ENCODE data around the gene HSD3B2.
"Not testable (repeated sequence)": the region's sequence is repeated elsewhere in the genome, so short reads cannot be mapped to it uniquely, and the experiment has no call there.

HSD3B2 gene

DNA sequence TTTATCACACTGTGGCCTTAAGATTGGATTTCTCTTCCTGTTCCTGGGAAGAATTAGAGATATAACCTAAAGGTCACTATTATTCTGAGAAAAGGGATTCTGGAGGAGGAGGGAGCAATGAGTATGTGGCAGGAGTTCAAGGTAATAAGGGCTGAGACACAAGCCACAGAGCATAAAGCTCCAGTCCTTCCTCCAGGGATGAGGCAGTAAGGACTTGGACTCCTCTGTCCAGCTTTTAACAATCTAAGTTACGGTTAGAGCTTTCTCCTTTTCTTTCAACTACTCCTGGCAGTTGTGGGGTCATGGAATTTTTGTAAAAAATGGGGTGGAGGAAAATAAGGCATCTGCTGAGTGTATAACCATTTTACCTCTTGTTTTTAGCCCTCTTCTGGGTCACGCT lies at the start of gene HSD3B2:
Gene HSD3B2, plus strand, starts transcription at position 201 of the 400 bp plus-strand sequence. CDS start 270 bp downstream, outside the sequence.
- no peak for DNase-seq (ENCODE audit: low spot score)

DNA sequence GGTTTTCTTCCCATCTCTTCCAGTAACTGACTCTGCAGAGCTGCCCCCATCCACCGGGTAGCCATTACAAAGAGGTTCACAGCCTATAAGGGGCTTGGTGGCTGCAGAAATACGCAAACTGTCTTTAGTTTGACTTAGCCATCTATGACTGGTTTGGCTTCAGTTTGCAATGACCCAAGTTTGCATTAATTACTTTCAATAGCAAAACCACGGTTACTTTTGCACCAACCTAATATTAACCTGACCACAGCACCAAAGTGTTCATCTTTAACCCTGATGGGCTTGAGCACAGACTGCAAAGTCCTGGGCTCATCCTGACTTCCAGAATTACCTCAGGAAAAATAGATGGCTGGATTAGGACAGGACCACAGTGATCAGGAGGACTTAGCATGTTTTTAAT lies 48.5 kb upstream of the HSD3B2 start:
- DNase-seq (ENCODE audit: low spot score) = no peak

- no peak for DNase-seq (ENCODE audit: low spot score)
Measured at GRCh38 chr1:119367432-119368124, 47.4 kb upstream of the HSD3B2 start.

DNA sequence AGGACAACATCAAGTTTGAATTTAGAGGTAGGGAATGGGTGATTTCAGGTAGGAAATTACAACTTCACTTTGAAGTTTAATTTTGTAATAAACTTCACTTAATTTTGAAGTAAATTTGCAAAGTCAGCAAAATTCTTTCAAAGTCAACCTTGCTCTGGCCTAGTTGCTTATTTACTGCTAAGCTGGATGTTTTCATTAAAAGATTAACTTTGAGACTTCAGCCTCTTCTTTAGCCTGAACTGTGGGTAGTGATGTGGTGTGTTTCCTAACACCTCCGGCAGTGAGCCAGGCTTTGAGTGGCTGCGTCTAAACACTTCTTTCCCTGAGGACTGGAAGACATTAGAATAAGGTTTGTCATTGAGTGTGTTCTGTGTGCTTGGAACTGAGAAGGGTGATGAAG lies 46.4 kb upstream of the HSD3B2 start, which contains the start of gene HAO2:
Gene HAO2, plus strand, starts transcription at position 232 of the 400 bp plus-strand sequence. CDS start 12,301 bp downstream, outside the sequence.
- no peak for DNase-seq (ENCODE audit: low spot score)

DNA sequence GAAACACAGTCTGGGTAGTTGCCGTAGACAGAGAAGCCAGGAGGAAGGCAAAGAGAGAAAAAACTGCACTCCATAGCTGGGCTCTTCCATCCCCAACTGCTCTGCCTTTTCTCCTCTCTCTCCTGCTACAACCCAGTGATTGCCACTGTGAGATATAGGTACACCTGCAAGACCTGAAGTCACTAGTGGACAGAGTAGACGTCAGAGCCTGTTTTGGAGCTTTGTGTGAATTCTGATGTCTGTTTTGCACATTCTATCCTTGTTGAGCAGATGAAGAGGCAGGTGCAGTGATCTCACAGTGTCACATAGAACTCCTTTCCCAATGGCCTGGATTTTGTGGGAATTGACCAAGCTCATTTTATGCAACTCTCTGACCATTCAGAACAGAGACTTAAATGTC lies 44.2 kb upstream of the HSD3B2 start:
- DNase-seq (ENCODE audit: low spot score) = no peak

DNA sequence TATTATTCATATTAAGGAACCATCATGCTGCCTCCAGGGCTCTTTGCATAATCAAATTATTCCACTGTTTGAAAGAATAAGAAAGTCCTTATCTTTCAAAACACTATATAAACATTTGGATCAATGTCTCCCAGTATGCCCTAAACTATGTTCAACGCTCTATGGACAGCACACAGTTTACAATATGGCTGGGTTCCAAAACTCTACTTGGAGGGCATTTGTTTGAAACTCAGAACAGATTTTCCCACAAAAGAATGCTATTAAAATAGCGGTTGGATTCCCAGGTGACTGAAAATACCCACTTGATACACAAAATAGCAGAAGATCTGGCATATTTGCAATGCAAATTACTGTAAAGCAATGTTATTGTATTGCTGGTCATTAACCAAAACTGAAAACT lies 43.1 kb upstream of the HSD3B2 start:
- no peak for DNase-seq (ENCODE audit: low spot score)

DNA sequence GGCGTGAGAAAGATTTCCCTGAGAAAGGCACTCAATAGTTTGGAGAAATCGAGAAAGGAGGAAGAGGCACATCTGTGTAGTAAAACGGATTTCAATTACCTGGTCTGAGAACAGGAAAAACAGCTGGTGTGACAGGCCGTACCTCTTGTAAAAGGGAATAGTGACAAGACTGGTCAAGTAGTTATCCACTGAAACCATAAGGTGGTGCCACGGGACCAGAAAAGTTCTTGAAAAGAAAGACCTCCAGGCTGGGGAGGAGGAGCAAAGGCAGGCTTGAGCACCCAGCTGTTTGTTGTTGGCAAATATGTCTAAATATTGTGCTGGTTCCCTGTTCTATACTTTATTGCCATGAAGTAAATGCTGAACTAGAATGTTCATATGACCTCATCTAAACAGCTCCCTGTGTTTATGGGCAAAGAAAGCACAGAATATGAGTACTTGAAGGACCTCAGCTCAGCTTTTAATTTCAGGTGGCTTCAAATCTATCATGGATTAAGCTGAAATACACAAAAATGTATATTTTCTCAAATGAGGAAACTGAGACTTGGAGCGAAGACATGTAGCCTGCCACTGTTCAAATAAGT lies 42.4 kb upstream of the HSD3B2 start:
- DNase-seq (ENCODE audit: low spot score) = no peak

GRCh38 chr1:119373465-119373864 lies 41.5 kb upstream of the HSD3B2 start:
- DNase-seq (ENCODE audit: low spot score) = no peak

- DNase-seq (ENCODE audit: low spot score) = no peak
Measured at GRCh38 chr1:119374208-119374874, 40.6 kb upstream of the HSD3B2 start.

GRCh38 chr1:119375366-119375765 lies 39.6 kb upstream of the HSD3B2 start:
- no peak for DNase-seq (ENCODE audit: low spot score)

- DNase-seq (ENCODE audit: low spot score) = no peak
Measured at GRCh38 chr1:119376594-119376993, 38.4 kb upstream of the HSD3B2 start.

DNA sequence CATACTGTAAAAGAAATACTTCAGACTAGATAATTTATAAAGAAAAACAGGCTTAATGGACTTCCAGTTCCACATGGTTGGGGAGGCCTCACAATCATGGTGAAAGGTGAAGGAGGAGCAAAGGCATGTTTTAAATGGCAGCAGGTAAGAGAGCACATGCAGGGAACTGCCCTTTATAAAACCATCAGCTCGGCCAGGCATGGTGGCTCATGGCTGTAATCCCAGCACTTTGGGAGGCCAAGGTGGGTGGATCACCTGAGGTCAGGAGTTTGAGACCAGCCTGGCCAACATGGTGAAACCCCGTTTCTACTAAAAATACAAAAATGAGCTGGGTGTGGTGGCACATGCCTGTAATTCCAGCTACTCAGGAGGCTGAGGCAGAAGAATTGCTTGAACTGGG lies 37.4 kb upstream of the HSD3B2 start:
- not testable (repeated sequence) for DNase-seq (ENCODE audit: low spot score)

DNA sequence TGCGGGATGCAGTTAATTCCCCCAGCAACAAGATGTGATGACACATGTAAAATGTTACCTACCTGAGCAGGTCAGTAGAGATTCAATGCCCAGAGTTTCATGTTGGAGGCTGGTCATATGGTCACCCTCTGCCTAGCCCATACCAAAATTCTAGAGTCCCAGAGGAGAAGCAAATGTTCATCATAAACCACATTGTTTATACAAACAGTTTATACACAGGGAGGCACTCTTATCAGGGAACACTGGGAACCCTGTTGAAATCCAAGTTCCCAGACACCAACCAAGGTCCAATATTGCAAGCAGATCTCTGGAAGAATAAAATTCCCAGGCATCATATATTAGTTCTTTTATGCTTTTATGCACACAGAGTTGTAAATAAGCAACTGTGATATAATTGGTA lies 35.8 kb upstream of the HSD3B2 start:
- DNase-seq (ENCODE audit: low spot score) = no peak

GRCh38 chr1:119380304-119380703 lies 34.6 kb upstream of the HSD3B2 start:
- DNase-seq (ENCODE audit: low spot score) = no peak

DNA sequence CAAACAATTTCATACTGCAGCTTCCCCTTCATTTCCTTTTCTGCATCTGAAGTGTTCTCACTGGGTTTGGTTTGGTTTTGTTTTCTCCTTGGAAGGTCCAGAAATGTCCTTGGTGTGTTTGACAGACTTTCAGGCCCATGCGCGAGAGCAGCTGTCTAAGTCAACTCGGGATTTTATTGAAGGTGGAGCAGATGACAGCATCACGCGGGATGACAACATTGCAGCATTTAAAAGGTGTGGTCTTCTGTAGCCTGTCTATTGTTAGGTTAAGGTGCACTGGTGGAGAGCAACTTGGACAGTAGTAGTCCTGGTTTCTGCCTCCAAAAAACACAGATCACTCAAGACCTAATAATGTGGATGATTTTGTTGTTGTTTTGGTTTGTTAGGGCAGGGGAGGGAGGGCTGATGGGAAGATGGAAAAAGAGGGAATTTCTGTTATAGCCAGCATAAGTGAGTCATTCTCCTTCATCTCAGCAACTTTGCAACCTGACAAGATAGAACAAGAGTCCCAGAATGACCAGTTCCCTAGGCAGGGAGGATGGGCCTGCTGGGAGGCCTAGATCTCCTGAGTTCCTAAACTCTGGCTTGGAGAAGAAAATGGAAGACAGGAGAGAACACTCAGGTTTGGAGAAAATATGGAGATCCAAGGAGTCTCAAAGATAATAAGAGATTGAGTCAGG lies 33.8 kb upstream of the HSD3B2 start:
- DNase-seq (ENCODE audit: low spot score) = no peak

- no peak for DNase-seq (ENCODE audit: low spot score)
Measured at GRCh38 chr1:119384591-119384990, 30.4 kb upstream of the HSD3B2 start.

GRCh38 chr1:119385650-119386049 lies 29.3 kb upstream of the HSD3B2 start:
- DNase-seq (ENCODE audit: low spot score) = no peak

DNA sequence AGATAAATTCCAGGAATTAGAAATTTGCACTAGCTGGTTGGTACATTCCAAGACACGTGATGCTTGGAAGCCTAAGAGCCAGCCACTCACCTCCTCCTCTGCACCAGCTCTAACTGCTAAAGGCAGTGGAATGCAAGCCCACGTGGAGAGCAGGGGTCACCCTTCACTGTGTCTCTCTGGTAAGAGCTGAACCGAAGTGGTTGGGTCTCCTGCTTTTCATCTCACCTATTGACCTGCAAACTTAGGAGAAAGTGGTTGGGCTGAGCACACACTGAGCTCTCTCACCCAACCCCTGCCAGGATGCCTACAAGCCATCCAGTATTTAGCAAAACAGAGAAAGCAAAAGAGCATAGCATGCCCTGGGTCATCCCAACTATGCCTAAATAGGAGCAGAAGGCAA lies 27.1 kb upstream of the HSD3B2 start:
- no peak for DNase-seq (ENCODE audit: low spot score)

GRCh38 chr1:119388450-119388849 lies 26.5 kb upstream of the HSD3B2 start:
- DNase-seq (ENCODE audit: low spot score) = no peak

GRCh38 chr1:119390526-119390925 lies 24.4 kb upstream of the HSD3B2 start:
- DNase-seq (ENCODE audit: low spot score) = no peak

DNA sequence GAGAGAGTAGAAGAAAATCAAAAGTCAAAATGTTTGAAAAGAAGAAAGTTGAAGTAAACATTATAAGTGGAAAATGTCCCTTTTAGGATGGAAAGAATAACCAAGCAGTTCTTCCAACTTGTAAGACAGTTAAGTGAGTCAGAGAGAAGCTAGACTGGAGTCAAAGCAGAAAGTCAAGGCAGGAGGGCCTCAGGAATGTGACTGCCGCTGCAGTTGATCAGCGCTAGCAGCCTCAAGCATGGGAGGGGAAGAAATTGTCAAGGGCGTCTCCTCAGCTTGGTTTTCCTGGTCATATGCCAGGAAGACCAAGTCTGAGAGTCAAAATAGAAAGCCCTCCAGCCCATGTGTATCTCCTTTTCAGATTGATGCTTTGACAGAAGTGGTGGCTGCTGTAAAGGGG lies 23.2 kb upstream of the HSD3B2 start:
- no peak for DNase-seq (ENCODE audit: low spot score)

GRCh38 chr1:119394085-119394484 lies 20.9 kb upstream of the HSD3B2 start:
- DNase-seq (ENCODE audit: low spot score) = no peak

GRCh38 chr1:119396982-119397381 lies 18.0 kb upstream of the HSD3B2 start:
- DNase-seq (ENCODE audit: low spot score) = no peak

Measured in CD4-positive, alpha-beta T cell treated with Interleukin-15 for 4 hours (primary cell).